Measurements from ENCODE around the gene ESPNL. TPM values are rescaled to one million over a fixed set of nuclear protein-coding genes. Genes with fewer than 3 reads are reported as not detected.

ESPNL gene, protein sequence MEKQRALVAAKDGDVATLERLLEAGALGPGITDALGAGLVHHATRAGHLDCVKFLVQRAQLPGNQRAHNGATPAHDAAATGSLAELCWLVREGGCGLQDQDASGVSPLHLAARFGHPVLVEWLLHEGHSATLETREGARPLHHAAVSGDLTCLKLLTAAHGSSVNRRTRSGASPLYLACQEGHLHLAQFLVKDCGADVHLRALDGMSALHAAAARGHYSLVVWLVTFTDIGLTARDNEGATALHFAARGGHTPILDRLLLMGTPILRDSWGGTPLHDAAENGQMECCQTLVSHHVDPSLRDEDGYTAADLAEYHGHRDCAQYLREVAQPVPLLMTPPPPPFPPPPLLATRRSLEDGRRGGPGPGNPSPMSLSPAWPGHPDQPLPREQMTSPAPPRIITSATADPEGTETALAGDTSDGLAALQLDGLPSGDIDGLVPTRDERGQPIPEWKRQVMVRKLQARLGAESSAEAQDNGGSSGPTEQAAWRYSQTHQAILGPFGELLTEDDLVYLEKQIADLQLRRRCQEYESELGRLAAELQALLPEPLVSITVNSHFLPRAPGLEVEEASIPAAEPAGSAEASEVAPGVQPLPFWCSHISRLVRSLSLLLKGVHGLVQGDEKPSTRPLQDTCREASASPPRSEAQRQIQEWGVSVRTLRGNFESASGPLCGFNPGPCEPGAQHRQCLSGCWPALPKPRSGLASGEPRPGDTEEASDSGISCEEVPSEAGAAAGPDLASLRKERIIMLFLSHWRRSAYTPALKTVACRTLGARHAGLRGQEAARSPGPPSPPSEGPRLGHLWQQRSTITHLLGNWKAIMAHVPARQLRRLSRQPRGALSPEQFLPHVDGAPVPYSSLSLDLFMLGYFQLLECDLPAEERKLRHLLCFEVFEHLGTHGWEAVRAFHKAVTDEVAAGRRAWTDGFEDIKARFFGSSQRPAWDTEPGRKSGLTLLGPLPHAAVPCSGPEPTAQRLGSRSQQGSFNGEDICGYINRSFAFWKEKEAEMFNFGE
- total RNA-seq (2012; rRNA removed) (1.4 and 2.0 TPM in 2 replicates), polyA plus RNA-seq (2012; rRNA removed) (2.0 and 2.6 TPM in 2 replicates), Bru-seq, nascent RNA (percentile 13 among the genes with signal in this experiment), BruChase-seq, experiment 1, labeled RNA remaining after a 6-hour chase (percentile 17 among the genes with signal in this experiment), BruChase-seq, experiment 2, labeled RNA remaining after a 2-hour chase (percentile 25 among the genes with signal in this experiment)
- 3.2 and 3.7 TPM in 2 replicates for polyA plus RNA-seq (2012; cell fraction: cytosol; rRNA removed)
- 2.9 and 9.5 TPM in 2 replicates for polyA plus RNA-seq (2012; cell fraction: nucleus; rRNA removed; ENCODE audit: low replicate concordance)
- long read RNA-seq, partial matches to known transcripts: 1 of 4 reads
- long read RNA-seq, other reads (novel, unspliced or antisense): 3 of 4 reads

- Histone ChIP-seq H3K4ac (ENCODE audit: low read depth, low read length) (no peak within 1 kb of the TSS), H3K4me2 (ENCODE audit: low read depth, low read length) (no peak within 1 kb of the TSS), H3K9me3 (ENCODE audit: control insufficient read depth, insufficient read depth, low read length) (no peaks in the 10 kb centered on the region), H2BK120ac (ENCODE audit: low read depth, low read length) (no peak within 1 kb of the TSS), H3K18ac (ENCODE audit: low read depth, low read length) (no peak within 1 kb of the TSS), H3K36me3 (ENCODE audit: control insufficient read depth, insufficient read depth, low read length) (no peaks in the 10 kb centered on the region), H2AK9ac (replicated peaks; ENCODE audit: low read depth, low read length, poor library complexity) (no peak within 1 kb of the TSS), H4K20me1 (ENCODE audit: insufficient read depth, low read length) (no peaks in the 10 kb centered on the region), H3K27ac (ENCODE audit: insufficient read depth, low read length) (no peak within 1 kb of the TSS), H2AK5ac (ENCODE audit: low read depth, low read length) (no peak within 1 kb of the TSS), H3K4me3 (ENCODE audit: insufficient read depth, low read depth, low read length) (no peak within 1 kb of the TSS), H4K8ac (ENCODE audit: low read depth in 2 of 2, low read length in 2 of 2) (no peak within 1 kb of the TSS), H2BK20ac (ENCODE audit: low read depth, low read length) (no peak within 1 kb of the TSS), H3K56ac (ENCODE audit: extremely low read depth, insufficient read depth, low read length) (no peak within 1 kb of the TSS), H3K27me3 (ENCODE audit: control insufficient read depth, insufficient read depth, low read length) (no peaks in the 10 kb centered on the region; the same call in 1 of the 2 replicates), H3K23ac (ENCODE audit: low read depth, low read length) (no peak within 1 kb of the TSS), H3K14ac (replicated peaks; ENCODE audit: low read depth, low read length) (no peak within 1 kb of the TSS), H3K9ac (ENCODE audit: low read depth, low read length) (no peak within 1 kb of the TSS), H4K91ac (ENCODE audit: insufficient read depth, low read depth, low read length) (no peak within 1 kb of the TSS), H3K4me1 (ENCODE audit: control insufficient read depth, insufficient read depth, low read length) (no peaks in the 10 kb centered on the region), H4K5ac (ENCODE audit: low read depth, low read length) (no peak within 1 kb of the TSS), H2AFZ (replicated peaks; ENCODE audit: low read length, poor library complexity) (no peak within 1 kb of the TSS), H3K79me1 (ENCODE audit: low read depth in 1 of 2, low read length in 2 of 2) (no peaks in the 10 kb centered on the region), H2BK15ac (ENCODE audit: low read depth, low read length) (no peak within 1 kb of the TSS), H2BK5ac (ENCODE audit: low read depth, low read length, poor library complexity, severe bottlenecking) (no peak within 1 kb of the TSS), H3K9me1 (ENCODE audit: insufficient read depth, low read length) (no peaks in the 10 kb centered on the region)
- no TSS peak for BruUV-seq (replicated peaks)
- TF ChIP-seq MXI1 (IDR thresholded peaks at IDR 0.05; ENCODE audit: borderline replicate concordance, low read depth, low read length) (no peak), CTCF (conservative IDR thresholded peaks at IDR 0.05; ENCODE audit: low read depth, low read length) (no peak)
- in situ Hi-C loops (cut with MboI; ENCODE audit: low sequenced_read_pairs): no loop called here
- DNase-seq: no peak
- ChIA-PET POLR2A (ENCODE audit: unreplicated experiment) (interaction anchor here (0.6 kb wide), 1 partner anchor 10 kb away, joined by 3 read pairs; no protein-coding TSS in a partner anchor), CTCF (no interaction called here)
- intact Hi-C loops (cut with micrococcal nuclease): no loop called here
- peak; percentile 15; the same call in 1 of the 2 replicates for ATAC-seq (ENCODE audit: low read depth)
- 94% methylated on average over 30 of the region's 38 CpGs; no CpG with 5 or more reads in 1 of the 2 experiments for WGBS, 2 experiments (ENCODE audit: extremely low coverage in 2 of 2, insufficient read length in 1 of 2)
- dilution Hi-C loops (cut with HindIII; ENCODE audit: low sequenced_read_pairs, unreplicated experiment): no loop called here
Observed at GRCh38 chr2:238100049-238100820, at the start of gene ESPNL. ESPNL (plus strand) TSS chr2:238100340; CDS start chr2:238100420, 80 bp downstream.

All from IMR-90 (cell line).